NCI-H1694 treated with DMSO at 0.1 percent for 48 hours (cell line): ENCODE results near the gene MARCHF9.

Experiments
- DNase-seq: peaks from one replicate; lab custom pipeline; 2025; lab: John Stamatoyannopoulos, UW

Gene MARCHF9

DNA sequence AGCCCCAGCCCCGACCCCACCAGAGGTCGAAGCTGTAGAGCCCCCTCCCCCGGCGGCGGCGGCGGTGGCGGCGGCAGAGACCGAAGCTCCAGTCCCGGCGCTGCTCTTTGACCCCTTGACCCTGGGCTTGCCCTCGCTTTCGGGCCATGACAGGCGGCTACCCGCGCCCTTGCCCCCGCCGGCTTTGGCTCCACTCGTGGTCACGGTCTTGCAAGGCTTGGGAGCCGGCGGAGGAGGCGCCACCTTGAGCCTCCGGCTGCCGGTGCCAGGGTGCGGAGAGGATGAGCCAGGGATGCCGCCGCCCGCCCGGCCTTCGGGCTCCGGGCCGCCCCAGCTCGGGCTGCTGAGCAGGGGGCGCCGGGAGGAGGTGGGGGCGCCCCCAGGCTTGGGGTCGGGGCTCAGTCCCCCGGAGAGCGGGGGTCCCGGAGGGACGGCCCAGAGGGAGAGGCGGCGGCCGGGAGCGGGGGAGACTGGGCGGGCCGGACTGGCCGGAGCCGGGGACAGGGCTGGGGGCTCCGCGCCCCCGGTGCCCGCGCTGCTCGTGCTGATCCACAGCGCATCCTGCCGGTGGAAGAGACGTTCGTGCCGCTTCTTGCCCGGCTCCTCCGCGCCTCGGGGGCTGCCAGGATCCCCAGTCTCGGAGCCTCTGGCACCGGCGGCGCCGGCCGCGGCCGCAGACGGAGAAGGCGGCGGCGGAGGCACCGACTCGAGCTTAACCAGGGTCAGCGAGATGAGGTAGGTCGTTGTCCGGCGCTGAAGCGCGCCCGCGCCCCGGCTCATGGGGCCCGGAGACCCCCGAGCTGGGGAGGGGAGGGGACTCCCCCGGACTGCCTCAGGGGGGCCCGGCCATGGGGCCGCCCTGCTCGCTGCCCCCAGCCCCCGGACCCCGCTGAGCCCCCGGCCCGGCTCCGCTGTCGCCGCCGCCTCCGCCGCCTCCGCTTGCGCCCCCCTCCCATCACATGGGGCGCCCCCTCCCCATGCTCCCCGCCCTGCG lies 17.1 kb upstream of the MARCHF9 start:
- DNase-seq: no peak

DNA sequence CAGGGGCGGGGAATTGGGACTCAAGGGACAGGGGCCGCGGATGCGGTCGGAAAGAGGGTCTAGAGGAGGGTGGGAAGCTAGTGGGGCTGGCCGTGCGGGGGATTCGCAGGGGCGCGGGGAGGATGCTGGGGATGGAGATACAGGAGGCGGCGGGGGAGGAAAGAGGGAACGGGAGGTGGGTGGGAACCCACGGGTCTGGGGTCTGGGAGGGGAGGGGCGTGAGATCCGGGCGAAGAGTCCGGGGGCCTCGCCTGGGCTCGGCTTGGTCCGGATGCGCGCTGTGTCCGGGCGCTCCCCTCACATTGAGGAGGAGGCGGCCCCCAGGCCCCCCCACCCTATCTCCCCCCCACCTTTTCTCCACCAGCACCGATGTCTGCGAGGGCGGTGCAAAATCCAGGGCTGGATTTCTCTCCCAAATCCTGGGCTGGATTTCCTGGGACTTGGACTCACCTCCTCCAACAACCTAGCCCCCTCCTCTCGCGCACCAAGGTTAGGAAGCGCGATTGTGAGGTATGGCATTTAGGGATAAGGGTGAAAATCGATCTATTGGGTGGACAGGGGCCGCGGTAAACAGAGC lies 16.2 kb upstream of the MARCHF9 start, which contains the start of gene AGAP2:
Gene AGAP2 (minus strand): TSS at position 82 of the 577 bp plus-strand sequence. CDS start 496 bp downstream, outside the sequence.
- peak; percentile 39 for DNase-seq

DNA sequence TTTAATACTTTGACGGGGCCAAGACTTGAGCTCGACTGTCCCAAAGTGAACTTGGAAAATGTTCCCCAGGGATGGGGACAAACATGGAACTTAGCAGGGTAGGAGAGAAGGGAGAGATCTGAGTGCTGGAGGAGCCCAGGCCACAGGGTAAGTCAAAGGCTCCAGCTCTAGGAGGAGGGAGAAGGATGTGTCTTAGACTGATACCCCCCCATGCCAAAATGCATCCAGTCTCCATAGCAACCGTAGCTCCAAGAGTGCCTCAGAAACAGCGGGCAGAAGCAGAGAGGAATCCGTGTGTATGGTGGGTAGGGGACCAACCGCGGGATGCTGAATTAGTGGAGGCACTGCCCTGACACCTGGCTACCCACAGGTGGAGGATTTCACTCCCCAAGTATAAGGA lies 15.5 kb upstream of the MARCHF9 start:
- DNase-seq: no peak

DNA sequence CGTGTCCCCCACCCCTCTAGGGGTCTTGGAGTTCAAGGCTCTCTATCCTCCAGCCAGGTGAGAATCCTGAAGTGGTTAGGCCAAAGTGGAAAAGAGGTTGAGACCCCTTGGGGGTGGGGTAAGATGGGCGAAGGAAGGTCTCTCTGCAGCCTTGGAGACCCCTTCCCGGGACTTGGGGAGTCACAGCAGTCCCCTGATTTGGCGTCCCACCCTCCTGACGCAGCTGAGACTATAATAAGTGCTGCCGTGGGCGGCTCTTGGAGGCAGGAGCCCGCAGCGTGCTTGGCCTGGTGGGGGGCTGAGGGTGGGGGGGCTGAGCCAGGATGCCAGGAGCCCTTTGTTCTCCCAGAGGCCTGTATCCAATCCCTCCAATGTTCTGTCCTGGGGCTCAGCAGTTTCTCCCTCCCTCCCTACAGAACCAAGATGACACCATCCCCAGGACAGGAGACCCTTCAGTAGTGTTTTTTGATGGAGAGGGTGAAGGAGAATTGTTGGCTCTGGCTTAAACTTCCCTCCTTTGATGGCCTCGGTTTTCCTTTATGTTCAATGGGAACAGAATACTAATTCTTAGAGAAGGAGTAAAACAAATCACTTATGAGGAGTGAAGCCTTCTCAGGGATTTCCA lies 14.9 kb upstream of the MARCHF9 start:
- no peak for DNase-seq

DNA sequence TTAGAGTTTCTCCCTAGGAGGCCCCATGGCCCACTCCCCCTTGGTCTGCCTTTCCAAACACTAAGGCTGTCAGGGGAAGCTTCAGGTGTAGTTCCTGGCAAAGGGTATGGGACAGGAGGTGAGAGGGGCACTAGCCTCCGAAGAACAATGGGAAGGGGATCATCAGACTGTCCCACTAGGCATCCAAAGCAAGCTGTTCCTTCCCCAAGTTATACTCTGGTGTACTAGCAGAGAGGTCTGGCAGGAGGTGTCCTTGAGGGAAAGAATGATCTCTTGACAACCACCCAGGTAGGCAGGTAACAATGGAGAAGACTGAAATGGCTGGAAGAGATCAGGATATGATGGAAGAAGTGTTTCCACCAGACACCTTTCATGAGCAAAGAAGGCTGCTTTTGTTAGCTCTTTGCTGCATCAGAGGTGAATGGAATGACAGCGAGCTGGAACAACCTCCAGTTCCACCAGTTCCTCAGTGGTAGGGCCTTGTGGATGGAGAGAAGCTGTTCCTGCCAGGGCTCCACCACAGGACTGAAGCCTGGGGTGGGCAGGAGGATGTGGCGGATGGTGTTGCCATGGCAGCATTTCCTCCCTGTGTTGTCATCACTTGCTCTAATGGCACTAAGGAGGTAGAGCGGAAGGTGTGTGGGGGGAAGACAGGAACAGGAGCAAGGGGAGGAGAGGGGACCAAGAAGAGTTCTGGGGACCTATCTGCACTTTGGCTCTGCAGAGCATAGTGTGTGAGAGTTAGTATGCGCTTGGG lies 14.1 kb upstream of the MARCHF9 start:
- no peak for DNase-seq

DNA sequence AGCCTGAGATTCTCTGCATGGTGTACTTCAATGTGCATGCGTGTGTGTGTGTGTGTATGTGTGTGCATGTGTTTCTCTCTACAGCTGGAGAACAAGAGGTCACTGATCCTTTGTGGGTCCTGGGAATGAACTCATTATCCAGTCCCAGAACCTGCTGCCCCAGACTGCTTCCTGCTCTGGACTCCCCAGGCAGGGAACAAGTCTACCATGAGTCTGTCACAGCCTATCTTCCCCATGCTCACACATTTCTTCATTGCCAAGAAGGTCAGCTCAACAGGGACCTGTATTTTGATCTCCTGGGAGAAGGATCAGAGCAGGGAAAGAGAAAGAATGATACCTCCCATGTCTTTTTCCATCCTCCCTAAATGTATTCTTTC lies 13.5 kb upstream of the MARCHF9 start:
- no peak for DNase-seq

DNA sequence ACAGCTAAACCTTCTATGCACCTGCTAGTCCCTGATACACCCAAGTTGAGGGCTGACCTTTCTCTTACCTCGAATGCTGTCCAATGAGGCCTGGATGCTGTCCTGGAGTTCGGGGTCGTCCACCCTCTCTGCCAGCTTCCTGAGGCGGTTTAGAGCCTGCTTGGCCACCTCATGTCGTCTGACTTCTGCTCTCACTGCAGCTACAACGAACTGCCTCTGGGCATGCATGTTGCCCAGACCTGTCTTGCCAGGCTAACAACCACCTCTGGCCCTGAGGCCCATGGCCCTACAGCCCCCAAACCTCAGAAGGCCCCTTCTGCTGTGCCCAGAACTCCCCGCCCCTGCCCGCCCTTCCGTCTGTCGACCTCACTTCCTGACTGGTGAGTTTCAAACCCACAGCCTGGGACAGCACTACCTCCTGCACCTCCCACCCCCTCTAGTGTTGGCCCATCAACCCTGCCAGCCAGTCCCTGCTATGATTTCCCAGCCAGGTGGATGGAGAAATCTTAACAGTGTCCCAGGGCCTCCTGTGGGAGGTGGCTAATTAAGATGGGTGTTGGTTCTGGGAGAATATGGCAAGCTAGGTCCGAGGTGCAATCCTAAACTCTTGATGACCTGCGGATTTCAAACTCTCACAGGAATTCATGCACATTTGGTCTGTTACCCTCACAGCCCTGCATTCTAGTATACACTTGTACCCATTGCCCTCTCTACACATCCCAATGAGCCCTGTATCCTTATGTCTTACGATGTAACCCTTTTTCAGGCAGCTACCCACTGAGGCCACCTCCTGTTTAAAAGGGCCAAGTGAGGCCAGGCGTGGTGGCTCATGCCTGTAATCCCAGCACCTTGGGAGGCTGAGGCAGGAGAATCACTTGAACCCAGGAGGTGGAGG lies 12.8 kb upstream of the MARCHF9 start:
- DNase-seq: no peak

DNA sequence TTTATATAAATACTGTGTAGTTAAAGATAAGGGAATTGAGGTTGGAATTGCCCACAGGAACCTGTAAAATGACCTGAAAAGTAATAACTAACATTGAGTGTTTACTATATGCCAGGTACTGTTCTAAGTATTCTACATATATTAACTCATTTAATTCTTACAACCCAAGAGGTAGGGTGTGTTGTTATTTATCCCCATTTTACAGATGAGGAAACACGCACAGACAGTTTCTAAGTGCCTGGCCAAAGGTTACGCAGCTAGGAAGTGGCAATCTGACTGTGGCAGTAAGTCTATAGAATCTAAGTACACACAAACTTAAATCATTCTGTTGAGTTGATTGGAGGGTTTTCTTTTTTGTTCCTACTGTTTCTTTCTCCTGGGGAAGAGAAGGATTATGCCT lies 11.1 kb upstream of the MARCHF9 start:
- no peak for DNase-seq

DNA sequence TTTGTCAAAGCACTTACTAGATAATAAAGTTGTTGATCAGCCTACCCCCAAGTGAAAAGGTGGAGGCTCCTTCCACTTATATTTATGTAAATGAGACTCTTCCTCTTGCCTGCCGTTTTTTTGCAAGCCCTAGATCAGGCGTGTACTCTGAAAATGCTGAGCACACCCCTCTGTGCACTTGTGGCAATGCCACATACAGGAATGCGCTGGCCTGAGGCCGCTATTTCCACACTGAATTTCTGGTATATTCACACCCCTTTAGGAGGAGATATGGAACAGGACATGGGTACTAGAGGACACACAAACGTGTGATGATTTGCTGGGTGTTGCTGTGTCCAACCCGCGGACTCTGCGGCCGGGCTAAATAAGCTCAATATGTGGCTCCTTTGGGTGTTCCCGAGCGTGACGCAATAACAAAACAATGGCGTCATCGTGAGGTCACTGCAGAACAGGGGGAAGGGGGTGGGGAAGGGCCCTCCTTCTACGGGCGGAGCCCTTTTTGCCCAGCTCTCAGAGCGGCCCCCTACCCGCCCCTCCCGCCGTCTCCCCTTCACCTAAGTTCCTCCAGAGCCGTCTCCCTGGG lies 10.6 kb upstream of the MARCHF9 start:
- DNase-seq: no peak

DNA sequence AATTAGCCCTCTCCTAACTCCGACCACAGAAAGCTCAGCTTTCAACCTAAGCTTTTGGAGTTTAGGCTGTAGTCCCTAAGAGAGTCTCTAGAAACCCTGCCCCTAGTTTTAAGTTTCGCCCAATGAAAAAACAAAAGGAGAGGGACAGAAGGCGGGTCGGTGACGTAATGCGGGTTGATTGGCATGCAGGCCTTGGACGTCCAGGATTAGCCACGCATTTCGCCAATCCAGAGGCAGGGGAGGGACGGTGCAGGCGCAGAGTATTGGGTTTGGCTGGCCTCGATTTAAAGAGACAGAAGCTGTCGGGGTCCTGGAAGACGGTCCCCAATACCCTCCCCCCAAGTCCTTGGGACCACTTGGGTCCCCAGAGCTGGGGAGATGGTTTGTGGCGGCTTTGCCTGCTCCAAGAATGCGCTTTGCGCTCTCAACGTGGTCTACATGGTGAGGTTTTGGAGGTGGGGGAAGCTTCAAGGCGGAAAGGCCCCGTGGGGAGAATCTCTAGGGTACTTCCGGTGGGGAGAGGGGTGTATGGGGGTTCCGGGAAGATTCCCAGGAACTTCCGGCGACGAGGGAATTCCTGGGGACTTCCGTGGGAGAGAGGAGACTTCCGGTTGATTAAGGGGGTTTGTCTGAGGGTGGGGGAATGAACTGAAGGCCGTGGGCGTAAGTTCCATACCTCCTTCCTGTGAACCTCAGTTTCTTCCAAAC lies 10.0 kb upstream of the MARCHF9 start, which contains the start of gene TSPAN31:
Gene TSPAN31 (plus strand): TSS at position 263 of the 708 bp plus-strand sequence. CDS start 116 bp downstream, at position 379.
- DNase-seq: peak; percentile 93

DNA sequence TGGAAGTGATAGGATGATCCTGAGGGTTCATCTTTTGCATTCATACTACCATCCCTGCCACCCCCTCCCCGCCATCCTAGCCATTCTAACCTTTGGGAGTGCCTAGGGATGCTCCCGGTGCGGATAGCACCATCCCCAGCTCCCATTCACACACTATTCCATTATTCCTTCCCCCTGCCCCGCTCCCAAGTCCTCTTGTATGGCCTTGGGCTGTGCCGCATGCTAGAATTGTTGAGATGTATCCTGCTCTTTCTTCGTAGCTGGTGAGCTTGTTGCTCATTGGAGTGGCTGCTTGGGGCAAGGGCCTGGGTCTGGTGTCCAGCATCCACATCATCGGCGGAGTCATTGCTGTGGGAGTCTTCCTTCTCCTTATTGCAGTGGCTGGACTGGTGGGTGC lies 9.4 kb upstream of the MARCHF9 start:
- DNase-seq: no peak

DNA sequence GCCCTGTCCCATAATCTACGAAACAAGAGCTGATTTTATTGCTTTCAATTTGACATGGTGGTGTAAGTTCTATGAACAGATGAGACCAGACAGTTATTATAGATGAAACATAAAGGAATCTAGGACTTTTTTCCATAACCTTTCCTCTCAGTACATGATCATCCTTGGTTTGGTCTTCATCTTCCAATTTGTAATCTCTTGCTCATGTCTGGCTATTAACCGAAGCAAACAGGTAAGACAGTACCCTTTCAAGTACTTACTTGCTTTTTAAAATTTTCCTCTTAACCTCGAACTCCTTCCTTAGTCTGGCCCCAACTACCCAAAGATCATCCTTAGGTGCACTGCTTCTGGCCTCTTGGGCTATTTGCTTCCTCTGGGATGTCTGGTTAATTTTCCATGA lies 8.9 kb upstream of the MARCHF9 start:
- no peak for DNase-seq

DNA sequence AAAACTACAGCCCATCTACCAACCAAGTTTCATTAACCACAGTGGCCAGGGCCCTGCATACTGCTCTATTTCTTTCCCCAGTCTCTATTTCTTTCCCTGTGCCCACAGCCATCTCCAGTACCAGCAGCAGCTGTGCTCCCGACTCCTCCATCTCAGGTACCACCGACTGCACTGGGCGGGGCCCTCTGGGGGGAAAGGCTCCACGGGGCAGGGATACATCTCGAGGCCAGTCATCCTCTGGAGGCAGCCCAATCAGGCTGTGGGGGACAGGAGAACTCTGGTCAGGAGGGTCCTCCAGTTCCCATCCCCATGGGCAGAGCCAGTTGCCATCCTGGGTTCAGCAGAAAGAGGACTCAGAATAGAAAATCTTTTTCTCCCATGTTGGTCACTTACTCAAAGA lies 5.8 kb upstream of the MARCHF9 start:
- no peak for DNase-seq

DNA sequence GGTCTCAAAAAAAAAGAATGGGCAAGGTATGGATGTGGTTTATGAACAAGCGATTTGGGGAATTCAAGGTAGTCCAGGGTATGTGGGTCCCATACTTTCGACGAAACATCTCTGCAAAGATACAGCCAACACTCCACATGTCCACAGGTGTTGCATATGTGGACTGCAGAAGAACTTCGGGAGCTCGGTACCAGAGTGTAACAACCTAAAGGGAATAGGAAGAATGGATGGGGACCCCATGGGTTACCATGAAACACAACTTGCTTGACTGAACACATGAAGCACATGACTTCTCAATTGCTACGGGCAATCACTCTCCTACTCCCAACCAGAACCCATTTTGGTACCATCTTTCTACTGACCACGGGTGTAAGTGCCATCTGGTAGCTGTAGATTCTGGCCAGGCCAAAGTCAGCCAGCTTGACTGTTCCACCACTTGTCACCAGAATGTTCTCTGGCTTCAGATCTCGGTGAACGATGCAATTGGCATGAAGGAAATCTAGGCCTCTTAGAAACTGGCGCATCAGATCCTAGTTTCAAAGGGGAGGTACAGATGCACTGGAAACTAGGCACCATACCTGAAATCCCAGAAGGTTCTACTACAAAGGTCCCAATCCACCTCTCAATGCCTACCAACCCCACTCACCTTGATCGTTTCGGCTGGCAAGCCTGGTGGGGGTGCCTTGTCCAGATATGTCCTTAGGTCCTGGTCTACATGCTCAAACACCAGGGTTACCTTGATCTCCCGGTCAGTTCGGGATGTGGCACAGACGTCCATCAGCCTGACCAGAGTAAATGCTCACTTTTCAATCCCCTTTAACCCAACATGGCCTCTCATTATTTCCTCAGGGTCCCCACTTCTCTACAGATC lies 4.1 kb upstream of the MARCHF9 start:
- DNase-seq: no peak

DNA sequence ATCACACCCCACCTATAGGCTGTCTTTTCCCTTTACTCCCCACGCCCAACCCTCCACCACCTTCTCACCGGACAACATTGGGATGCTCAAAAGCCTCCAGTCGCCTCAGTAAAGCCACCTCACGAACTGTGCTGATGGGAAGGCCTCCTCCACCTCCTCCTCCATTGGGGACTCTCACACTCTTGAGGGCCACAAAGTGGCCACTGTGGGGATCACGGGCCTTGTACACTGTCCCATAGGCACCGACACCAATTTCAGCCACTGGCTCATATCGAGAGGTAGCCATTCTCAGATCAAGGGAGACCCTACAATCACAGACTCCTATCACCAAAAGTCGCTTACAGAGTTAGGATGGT lies 3.5 kb upstream of the MARCHF9 start:
- no peak for DNase-seq

DNA sequence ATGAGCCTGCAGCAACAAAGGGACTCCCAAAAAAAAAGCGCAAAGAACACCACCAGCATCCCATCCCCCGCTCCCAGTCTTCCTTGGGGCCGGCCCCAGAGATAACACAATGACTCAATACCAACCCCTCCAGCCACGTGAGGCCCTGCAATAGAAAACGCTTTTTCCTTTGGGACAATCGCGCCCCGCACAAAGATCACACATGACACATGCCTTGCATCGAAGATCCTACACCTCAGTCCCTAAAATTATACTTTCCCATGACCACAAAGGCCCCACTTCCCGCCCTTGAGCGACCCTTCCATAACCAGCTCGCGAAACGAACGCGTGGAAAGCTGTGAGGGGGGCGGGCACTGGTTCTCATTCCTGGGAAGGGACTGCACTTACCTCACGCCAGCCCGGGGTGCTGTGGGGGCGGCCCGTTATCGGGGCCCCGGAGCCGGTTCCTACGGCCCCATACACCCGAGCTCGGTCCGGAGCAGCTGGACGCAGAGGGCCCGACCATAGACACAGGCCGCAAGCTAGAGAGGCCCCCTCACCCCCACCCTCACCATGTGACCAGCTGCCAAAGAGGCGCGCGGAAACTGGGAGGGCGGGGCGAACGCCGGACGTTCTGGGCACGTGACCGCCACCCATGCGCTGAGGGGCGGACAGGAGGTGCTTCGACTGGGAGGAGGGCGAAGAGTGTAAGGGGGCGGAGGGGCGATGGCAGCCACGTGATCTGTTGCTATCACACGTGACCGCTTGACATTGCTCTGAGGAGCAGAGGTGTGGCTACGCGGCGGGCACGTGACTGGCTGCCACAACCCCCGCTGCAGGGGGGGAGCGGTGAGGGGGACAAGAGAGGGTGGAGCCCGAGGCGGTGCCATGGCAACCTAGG lies 2.9 kb upstream of the MARCHF9 start, which contains the start of gene CDK4:
Gene CDK4 (minus strand): TSS at position 523 of the 880 bp plus-strand sequence. CDS start 593 bp downstream, outside the sequence.
- peak; percentile 98 for DNase-seq

DNA sequence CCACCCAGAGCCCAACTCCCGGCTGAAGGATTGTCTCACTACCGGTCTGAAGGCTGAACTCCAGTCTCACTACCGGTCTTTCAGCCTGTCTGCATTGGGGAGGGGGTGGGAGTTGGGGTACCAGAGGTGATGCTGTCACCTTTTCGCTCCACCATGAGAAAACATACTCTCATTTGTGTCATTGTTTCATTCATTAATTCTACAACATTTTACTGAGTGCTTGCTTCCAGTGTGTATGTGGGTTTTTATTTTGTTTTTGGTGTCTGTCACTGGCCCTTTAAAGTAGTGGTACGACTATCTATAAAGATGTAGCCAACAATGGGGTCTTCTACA lies 2.3 kb upstream of the MARCHF9 start:
- DNase-seq: no peak

DNA sequence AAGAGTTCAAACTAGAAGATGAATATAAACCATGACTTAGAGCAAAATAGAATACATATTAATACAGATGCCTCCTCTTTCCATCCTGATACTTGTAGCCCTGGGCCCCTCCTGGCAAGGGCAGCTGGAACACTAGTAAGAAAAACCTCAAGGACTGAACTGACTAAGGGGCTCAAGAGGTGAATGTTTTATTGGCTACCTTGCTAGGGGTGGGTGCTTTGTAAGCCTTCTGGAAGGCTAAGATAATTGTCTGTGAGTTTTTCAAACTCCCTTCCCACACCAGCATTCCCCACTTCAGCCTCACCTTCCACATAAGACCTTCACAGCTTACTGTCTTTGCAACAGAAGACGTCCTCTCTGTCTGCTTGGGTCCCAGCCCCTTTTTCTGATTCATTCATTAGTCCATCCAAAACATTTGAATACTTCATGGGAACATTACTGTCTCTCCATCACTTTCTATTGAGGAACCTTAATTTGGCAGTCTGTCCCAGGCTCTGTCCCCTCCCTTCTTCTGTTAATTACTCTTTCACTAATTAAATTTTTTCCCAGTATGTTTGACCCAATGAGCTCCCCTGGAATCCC lies 1.1 kb upstream of the MARCHF9 start:
- DNase-seq: no peak
